Liver (tissue), 9 donors: Measurements from ENCODE around the gene CYTH3. TPM values are rescaled to one million over a fixed set of nuclear protein-coding genes. Genes with fewer than 3 reads are reported as not detected.

ENCODE experiments used
- DNase-seq: peaks from one replicate; pipeline ENCODE4 v3.0.0-alpha.2; 2017; ENCODE audit warnings: low spot score
- H3K27ac ChIP-seq, 2 donors: one replicate each; pipeline ENCODE4 v1.7.0; 2013; ENCODE audit warnings: inconsistent platforms in 2 of 2, low read length in 2 of 2, control low read depth in 1 of 2, low read depth in 1 of 2, mild to moderate bottlenecking in 1 of 2
- H3K27me3 ChIP-seq, 4 donors: one replicate each; pipeline versions ENCODE4 v1.6.1 to v1.7.0; 2013; ENCODE audit warnings: low read length in 3 of 4, inconsistent platforms in 1 of 4, mild to moderate bottlenecking in 1 of 4, moderate library complexity in 1 of 4; ENCODE audit not compliant: control insufficient read depth in 4 of 4, insufficient read depth in 4 of 4
- H3K36me3 ChIP-seq, 4 donors: one replicate each; pipeline versions ENCODE4 v1.6.1 to v1.7.0; 2013; ENCODE audit warnings: low read length in 3 of 4, mild to moderate bottlenecking in 3 of 4, low read depth in 1 of 4, moderate library complexity in 1 of 4; ENCODE audit not compliant: control insufficient read depth in 4 of 4, insufficient read depth in 3 of 4
- H3K4me1 ChIP-seq, 4 donors: one replicate each; pipeline versions ENCODE4 v1.6.1 to v1.7.0; 2013; ENCODE audit warnings: low read length in 3 of 4, mild to moderate bottlenecking in 3 of 4, moderate library complexity in 1 of 4; ENCODE audit not compliant: control insufficient read depth in 4 of 4, insufficient read depth in 4 of 4
- H3K4me3 ChIP-seq, 3 donors: one replicate each; pipeline versions ENCODE4 v1.6.1 to v1.7.0; 2013; ENCODE audit warnings: low read length in 3 of 3, control low read depth in 1 of 3, low read depth in 1 of 3, mild to moderate bottlenecking in 1 of 3
- H3K9ac ChIP-seq, 2 donors: one replicate each; pipeline ENCODE4 v1.7.0; 2013; ENCODE audit warnings: low read length in 2 of 2, mild to moderate bottlenecking in 2 of 2, moderate library complexity in 2 of 2, control low read depth in 1 of 2, low read depth in 1 of 2
- H3K9me3 ChIP-seq, 4 donors: one replicate each; pipeline versions ENCODE4 v1.6.1 to v1.7.0; 2013; ENCODE audit warnings: low read length in 3 of 4; ENCODE audit not compliant: control insufficient read depth in 4 of 4
- EGR1 ChIP-seq, 2 donors: IDR thresholded peaks; 2 replicates each; pipeline ENCODE4 v1.6.1; 2016 to 2018; ENCODE audit warnings: antibody characterized with exemption in 2 of 2, low read depth in 2 of 2
- FOXA1 ChIP-seq: IDR thresholded peaks from 2 replicates; pipeline ENCODE4 v1.6.1; 2016; ENCODE audit warnings: antibody characterized with exemption
- FOXA2 ChIP-seq: IDR thresholded peaks from 2 replicates; pipeline ENCODE4 v1.6.1; 2016; ENCODE audit warnings: antibody characterized with exemption
- GABPA ChIP-seq, 2 donors: IDR thresholded peaks in 1 of 2; conservative IDR thresholded peaks in 1 of 2; 2 replicates each; pipeline ENCODE4 v1.6.1; 2016; ENCODE audit warnings: antibody characterized with exemption in 2 of 2, mild to moderate bottlenecking in 1 of 2, moderate library complexity in 1 of 2
- HNF4A ChIP-seq, 2 donors: conservative IDR thresholded peaks; 2 replicates each; pipeline ENCODE4 v1.6.1; 2016; ENCODE audit warnings: antibody characterized with exemption in 2 of 2, mild to moderate bottlenecking in 2 of 2
- HNF4G ChIP-seq: IDR thresholded peaks from 2 replicates; pipeline ENCODE4 v1.6.1; 2016; ENCODE audit warnings: antibody characterized with exemption
- JUND ChIP-seq, 2 donors: IDR thresholded peaks; 2 replicates each; pipeline ENCODE4 v1.6.1; 2016; ENCODE audit warnings: antibody characterized with exemption in 2 of 2
- NR2F2 ChIP-seq: IDR thresholded peaks from 2 replicates; pipeline ENCODE4 v1.6.1; 2016; ENCODE audit warnings: antibody characterized with exemption
- RAD21 ChIP-seq, 2 donors: IDR thresholded peaks; 2 replicates each; pipeline ENCODE4 v1.6.1; 2016; ENCODE audit warnings: antibody characterized with exemption in 2 of 2, mild to moderate bottlenecking in 2 of 2
- RXRA ChIP-seq, 2 donors: IDR thresholded peaks; 2 replicates each; pipeline ENCODE4 v1.6.1; 2017 to 2018; ENCODE audit warnings: antibody characterized with exemption in 2 of 2, mild to moderate bottlenecking in 1 of 2
- SP1 ChIP-seq: IDR thresholded peaks from 2 replicates; pipeline ENCODE4 v1.6.1; 2018; ENCODE audit warnings: antibody characterized with exemption, mild to moderate bottlenecking
- TAF1 ChIP-seq: conservative IDR thresholded peaks from 2 replicates; pipeline ENCODE4 v1.6.1; 2016; ENCODE audit warnings: antibody characterized with exemption, mild to moderate bottlenecking
- YY1 ChIP-seq: IDR thresholded peaks from 2 replicates; pipeline ENCODE4 v1.6.1; 2016; ENCODE audit warnings: antibody characterized with exemption, mild to moderate bottlenecking
- WGBS: extraction: QIAGEN DNeasy Blood & Tissue Kit; methylation state at CpG from one replicate; pipeline ENCODE4 v1.1.7; 2013; 5-methylcytosine and 5-hydroxymethylcytosine counted together
- polyA plus RNA-seq, 2 donors: library from polyadenylated mRNA; stranded (reverse) in 1 of 2; unstranded in 1 of 2; fragments of 200-250 nt in 1 of 2; fragments of >200 nt in 1 of 2; fragmentation: Nextera tagmentation in 1 of 2; extraction: Ambion mirVana in 1 of 2; gene quantifications; one replicate each; pipeline versions ENCODE4 v1.2.1 to v1.2.3, GENCODE V29; 2013 to 2015
- total RNA-seq, 2 donors: library from RNA; depleted of rRNA; stranded (reverse); fragments of >200 nt; gene quantifications; one replicate each; pipeline ENCODE4 v1.2.3, GENCODE V29; 2014
- TF ChIP-seq, protein P1 (sequence below): IDR thresholded peaks from 2 replicates; pipeline ENCODE4 v1.6.1; 2016; ENCODE audit warnings: antibody characterized with exemption, mild to moderate bottlenecking
- TF ChIP-seq, protein P2 (sequence below): IDR thresholded peaks from 2 replicates; pipeline ENCODE4 v1.6.1; 2016; ENCODE audit warnings: antibody characterized with exemption
- TF ChIP-seq, protein P3 (sequence below): IDR thresholded peaks from 2 replicates; pipeline ENCODE4 v1.6.1; 2016; ENCODE audit warnings: antibody characterized with exemption
- TF ChIP-seq, protein P4 (sequence below): fragments of 150-350 bp; IDR thresholded peaks from 2 replicates; pipeline ENCODE4 v1.5.1; 2017; ENCODE audit warnings: improper control_type of control experiment, low read depth, low read length; ENCODE audit not compliant: missing input control
- TF ChIP-seq, protein P5 (sequence below): IDR thresholded peaks from 2 replicates; pipeline ENCODE4 v1.6.1; 2016; ENCODE audit warnings: antibody characterized with exemption
- donor health status: healthy.
- donor health status: healthy.
- donor health status: healthy.
- donor health status: healthy.
- donor health status: healthy.

CYTH3 gene
- total and polyA plus RNA-seq, 4 donors, result 1.1 to 6.3 (median 3.7) TPM

DNA sequence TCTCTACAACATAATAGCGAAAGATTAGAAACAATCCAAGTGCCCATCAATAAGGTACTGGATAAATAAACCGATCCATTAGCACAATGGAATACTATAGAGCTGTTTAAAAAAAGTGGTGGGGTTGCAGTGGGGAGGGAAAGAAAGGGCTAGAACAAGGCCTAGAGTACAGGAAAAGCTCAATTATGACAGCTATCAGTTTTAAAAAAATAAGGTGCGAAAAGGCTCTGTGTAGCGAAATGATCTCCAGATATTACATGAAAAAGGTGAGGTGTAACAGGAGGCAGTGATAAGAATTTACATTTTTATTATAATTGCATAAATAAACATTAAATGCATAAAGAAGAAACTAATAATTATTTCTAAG lies 30.8 kb downstream of the CYTH3 start:
- DNase-seq, result no peak
- Histone ChIP-seq H3K4me3 (no peak overlapping the region), H3K9me3 (no peaks in the 10 kb centered on the region), H3K27me3 (no peaks in the 10 kb centered on the region), H3K27ac (no peak overlapping the region), H3K4me1 (no peaks in the 10 kb centered on the region), H3K36me3 (no peaks in the 10 kb centered on the region), H3K9ac (no peak overlapping the region)
- TF ChIP-seq, protein P1, sequence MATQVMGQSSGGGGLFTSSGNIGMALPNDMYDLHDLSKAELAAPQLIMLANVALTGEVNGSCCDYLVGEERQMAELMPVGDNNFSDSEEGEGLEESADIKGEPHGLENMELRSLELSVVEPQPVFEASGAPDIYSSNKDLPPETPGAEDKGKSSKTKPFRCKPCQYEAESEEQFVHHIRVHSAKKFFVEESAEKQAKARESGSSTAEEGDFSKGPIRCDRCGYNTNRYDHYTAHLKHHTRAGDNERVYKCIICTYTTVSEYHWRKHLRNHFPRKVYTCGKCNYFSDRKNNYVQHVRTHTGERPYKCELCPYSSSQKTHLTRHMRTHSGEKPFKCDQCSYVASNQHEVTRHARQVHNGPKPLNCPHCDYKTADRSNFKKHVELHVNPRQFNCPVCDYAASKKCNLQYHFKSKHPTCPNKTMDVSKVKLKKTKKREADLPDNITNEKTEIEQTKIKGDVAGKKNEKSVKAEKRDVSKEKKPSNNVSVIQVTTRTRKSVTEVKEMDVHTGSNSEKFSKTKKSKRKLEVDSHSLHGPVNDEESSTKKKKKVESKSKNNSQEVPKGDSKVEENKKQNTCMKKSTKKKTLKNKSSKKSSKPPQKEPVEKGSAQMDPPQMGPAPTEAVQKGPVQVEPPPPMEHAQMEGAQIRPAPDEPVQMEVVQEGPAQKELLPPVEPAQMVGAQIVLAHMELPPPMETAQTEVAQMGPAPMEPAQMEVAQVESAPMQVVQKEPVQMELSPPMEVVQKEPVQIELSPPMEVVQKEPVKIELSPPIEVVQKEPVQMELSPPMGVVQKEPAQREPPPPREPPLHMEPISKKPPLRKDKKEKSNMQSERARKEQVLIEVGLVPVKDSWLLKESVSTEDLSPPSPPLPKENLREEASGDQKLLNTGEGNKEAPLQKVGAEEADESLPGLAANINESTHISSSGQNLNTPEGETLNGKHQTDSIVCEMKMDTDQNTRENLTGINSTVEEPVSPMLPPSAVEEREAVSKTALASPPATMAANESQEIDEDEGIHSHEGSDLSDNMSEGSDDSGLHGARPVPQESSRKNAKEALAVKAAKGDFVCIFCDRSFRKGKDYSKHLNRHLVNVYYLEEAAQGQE, result no peak
- TF ChIP-seq FOXA2, result no peak
- TF ChIP-seq FOXA1, result no peak
- TF ChIP-seq RAD21 (IDR thresholded peaks at IDR 0.05), result no peak
- no peak for TF ChIP-seq TAF1
- TF ChIP-seq HNF4G, result no peak
- TF ChIP-seq, protein P2, sequence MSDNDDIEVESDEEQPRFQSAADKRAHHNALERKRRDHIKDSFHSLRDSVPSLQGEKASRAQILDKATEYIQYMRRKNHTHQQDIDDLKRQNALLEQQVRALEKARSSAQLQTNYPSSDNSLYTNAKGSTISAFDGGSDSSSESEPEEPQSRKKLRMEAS, result no peak
- TF ChIP-seq EGR1 (IDR thresholded peaks at IDR 0.05; ENCODE audit: low read depth in 2 of 2), result no peak
- no peak for TF ChIP-seq HNF4A (conservative IDR thresholded peaks at IDR 0.05)
- no peak for TF ChIP-seq NR2F2
- no peak for TF ChIP-seq JUND (IDR thresholded peaks at IDR 0.05)
- TF ChIP-seq, protein P3, sequence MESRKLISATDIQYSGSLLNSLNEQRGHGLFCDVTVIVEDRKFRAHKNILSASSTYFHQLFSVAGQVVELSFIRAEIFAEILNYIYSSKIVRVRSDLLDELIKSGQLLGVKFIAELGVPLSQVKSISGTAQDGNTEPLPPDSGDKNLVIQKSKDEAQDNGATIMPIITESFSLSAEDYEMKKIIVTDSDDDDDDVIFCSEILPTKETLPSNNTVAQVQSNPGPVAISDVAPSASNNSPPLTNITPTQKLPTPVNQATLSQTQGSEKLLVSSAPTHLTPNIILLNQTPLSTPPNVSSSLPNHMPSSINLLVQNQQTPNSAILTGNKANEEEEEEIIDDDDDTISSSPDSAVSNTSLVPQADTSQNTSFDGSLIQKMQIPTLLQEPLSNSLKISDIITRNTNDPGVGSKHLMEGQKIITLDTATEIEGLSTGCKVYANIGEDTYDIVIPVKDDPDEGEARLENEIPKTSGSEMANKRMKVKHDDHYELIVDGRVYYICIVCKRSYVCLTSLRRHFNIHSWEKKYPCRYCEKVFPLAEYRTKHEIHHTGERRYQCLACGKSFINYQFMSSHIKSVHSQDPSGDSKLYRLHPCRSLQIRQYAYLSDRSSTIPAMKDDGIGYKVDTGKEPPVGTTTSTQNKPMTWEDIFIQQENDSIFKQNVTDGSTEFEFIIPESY, result no peak
- TF ChIP-seq, protein P4, sequence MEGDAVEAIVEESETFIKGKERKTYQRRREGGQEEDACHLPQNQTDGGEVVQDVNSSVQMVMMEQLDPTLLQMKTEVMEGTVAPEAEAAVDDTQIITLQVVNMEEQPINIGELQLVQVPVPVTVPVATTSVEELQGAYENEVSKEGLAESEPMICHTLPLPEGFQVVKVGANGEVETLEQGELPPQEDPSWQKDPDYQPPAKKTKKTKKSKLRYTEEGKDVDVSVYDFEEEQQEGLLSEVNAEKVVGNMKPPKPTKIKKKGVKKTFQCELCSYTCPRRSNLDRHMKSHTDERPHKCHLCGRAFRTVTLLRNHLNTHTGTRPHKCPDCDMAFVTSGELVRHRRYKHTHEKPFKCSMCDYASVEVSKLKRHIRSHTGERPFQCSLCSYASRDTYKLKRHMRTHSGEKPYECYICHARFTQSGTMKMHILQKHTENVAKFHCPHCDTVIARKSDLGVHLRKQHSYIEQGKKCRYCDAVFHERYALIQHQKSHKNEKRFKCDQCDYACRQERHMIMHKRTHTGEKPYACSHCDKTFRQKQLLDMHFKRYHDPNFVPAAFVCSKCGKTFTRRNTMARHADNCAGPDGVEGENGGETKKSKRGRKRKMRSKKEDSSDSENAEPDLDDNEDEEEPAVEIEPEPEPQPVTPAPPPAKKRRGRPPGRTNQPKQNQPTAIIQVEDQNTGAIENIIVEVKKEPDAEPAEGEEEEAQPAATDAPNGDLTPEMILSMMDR, result no peak
- TF ChIP-seq, protein P5, sequence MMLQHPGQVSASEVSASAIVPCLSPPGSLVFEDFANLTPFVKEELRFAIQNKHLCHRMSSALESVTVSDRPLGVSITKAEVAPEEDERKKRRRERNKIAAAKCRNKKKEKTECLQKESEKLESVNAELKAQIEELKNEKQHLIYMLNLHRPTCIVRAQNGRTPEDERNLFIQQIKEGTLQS, result no peak
- no peak for TF ChIP-seq SP1
- TF ChIP-seq RXRA (IDR thresholded peaks at IDR 0.05), result no peak
- TF ChIP-seq GABPA (IDR thresholded peaks at IDR 0.05 in 1 of 2, conservative IDR thresholded peaks at IDR 0.05 in 1 of 2), result no peak
- TF ChIP-seq YY1, result no peak
- WGBS, result 95% methylated on average over 4 of the region's 4 CpGs
